GM10847 (cell line): ENCODE results near the gene C22orf15.

Experiments
- POLR2A ChIP-seq: IDR thresholded peaks from 2 replicates; pipeline ENCODE4 v1.6.1; 2011; ENCODE audit not compliant: insufficient read length; ENCODE audit errors: extremely low read depth

The C22orf15 gene

DNA sequence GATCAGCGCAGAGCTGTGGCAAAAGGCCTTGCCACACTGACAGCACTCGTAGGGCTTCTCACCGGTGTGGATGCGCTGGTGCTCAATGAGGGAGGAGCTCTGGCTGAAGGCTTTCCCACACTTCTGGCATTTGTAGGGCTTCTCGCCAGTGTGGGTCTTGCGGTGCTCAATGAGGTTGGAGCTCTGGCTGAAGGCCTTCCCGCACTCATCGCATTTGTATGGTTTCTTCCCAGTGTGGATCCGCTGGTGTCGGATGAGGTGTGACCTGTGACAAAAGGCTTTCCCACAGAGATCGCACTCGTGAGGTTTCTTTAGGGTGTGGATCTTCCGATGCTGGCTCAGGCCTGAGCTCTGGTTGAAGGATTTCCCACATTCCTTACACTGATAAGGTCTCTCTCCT, 18.8 kb upstream of the C22orf15 start:
- TF ChIP-seq POLR2A, result no peak

DNA sequence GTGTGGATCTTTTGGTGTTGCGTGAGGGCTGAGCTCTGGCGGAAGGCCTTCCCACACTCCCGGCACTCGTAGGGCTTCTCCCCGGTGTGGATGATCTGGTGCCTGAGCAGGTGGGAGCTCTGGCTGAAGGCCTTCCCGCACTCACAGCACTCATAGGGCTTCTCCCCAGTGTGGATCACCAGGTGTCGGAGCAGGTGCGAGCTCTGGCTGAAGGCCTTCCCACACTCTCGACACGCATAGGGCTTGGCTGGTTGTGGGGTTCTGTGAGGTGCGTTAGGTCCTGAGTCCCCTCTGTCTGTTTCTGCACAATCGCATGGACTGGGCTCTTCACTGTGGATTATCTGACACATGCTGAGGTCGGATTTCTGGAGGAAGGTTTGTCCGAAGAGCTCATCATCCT, 18.3 kb upstream of the C22orf15 start:
- TF ChIP-seq POLR2A, result no peak

DNA sequence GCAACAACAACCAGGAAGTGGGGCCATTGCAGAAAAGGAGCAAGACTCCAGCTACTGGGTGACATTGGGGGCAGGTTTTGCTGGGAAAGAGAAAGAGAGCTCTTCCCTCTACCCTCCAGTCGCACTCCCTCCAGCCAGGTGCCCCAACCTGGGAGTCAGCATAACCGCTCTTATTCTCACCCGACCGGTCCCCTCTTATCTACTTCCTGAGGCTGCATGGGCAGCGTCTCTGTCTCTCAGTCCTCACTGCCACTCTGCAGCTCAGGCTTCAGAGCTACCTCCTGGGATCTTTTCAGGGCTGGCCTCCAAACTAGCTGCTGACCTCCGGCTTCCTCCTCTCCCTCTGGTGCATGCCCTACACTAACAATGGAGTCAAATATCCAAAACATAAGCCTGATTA, 17.0 kb upstream of the C22orf15 start:
- TF ChIP-seq POLR2A, result no peak

DNA sequence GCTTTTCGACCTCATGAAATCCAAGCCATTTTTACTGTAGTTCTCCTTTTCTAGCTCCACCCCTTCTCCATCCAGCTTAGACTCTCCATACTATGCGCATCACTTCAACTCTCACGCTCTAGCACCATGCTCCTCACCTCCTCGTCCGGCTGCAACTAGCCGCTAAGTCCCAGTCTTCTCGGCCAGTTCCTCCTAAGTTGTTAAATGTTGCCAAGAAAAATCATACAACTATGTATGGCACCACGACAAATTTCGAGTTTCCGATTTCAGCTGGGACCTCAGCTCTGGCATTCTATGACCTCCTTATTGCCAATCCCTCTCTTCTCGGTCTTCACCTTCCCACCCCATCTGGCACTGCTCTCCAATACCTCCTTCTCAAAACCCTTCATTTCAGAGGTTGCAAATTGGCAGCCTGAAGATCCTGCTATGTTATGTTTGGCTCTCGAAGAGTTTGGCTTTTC, 12.9 kb upstream of the C22orf15 start:
- no peak for TF ChIP-seq POLR2A

DNA sequence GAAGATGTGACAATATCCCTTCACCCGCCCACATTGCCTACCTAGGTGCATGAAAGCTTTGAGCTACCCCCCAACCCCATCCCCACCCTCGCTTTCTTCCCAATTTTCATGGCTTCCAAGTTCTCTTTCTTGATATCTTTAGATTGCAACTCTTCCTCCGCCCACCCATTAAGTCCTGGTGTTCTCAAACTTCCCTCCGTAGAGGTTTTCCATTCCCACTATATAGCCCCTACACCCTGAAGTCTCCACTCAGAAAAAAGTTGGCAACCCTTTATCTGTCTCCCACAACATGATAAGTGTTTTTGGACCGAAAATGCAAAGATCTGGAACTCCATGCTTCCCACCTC, 12.4 kb upstream of the C22orf15 start:
- no peak for TF ChIP-seq POLR2A

DNA sequence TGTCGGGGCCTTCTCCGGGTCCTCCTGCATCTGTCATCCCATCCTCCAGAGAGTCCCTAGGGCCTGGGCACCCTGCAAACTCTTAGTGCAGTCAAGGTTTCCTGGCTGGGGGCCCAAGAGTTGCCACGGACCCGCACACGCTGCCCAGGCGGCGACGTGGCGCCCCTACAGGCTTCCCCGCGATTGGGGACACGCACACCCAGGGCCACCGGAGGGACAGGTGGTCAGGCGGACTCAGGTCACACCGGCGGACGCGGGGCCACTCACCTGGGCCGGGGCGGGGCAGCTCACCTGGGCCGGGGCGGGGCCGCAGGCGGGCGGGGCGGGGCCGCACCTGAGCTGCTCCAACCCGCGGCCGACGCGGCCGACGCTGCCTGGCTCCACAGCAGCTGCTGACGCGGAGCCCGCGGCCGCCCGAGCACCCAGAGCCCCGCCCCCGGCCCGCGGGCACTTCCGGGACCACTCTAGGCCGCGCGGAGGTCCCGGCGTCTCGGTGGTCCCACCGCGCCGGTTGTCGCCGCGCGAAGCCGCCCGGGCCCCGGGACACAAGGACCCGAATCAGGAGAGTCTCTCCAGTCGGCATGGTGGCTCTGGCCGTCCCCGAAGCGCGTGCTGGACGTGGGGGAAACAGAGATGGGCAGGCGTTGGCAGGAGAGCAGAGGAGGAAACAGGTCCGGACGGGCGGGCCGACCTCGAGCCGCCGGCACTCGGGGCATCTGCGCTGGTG, 11.9 kb upstream of the C22orf15 start, which contains the start of gene ZNF70:
ZNF70 (minus strand) TSS at position 399 of the 727 bp plus-strand sequence. CDS start 5,972 bp downstream, outside the sequence.
- peak; percentile 55 for TF ChIP-seq POLR2A

DNA sequence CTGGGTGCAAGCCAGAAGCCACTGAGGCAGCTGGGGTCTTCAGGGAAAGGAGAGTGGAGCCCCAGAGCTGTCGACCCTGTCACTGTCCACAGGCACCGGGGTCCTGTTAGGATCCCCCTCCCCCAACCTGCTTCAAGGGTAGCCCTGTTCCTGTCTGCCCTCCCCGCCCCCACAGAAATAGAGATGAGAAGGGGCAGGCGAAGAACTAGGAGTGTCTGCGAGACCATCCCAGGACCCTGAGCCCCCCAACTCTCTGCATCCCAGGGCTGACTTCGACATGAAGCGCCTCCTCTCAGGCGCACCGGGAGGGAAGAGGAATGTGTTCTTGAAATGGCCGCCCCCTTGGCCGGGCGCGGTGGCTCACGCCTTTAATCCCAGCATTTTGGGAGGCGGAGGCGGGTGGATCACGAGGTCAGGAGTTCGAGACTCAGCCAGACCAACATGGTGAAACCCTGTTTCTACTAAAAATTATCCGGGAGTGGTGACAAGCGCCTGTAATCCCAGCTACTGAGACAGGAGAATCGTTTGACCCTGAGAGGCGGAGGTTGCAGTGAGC, 11.3 kb upstream of the C22orf15 start:
- TF ChIP-seq POLR2A, result no peak

DNA sequence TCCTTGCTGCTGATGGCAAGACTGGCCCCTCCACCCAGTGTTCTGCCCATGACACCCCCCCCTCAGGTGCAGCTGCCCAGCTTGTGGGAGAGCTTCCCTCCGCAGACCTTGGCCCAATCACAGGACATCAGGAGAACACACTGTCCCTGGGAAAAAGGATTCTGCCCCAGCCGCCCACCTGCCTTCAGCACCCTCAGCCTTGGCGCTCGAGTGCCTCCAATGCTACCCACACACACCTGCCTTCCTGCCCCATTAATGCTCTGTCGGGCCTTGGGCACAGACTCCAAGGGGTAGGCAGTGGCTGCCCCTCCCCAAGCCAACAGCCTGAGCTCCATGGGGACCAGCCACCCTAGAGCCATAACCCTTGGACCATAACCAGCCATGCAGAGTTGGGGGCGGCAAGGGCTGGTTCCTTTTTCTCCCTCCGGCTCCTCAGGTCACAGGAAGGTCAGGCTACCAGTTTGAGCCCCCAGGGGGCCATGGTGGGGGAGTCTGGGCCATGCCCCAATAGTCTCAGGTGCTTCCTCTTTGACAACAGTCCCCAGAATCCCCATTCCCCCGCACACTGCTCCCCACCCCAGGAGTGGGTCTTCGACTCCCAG, 10.6 kb upstream of the C22orf15 start:
- no peak for TF ChIP-seq POLR2A

DNA sequence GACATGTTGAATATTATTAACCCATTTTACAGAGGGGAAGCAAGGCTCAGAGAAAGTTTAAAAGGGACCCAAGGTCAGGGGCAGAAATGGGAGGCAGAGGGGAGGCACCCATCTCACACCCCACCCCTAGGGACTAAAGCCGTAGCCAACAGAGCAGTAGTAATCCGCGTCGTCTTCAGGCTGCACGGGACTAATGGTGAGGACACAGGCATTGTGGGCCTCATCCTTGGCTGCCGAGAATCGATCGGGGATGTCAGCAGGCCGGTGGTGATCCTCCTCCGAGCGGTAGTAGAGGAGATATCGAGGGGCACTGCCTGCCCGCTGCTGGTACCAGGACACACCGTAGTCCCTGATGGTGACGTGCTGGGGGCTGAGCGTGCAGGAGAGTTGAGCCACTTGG, 10.0 kb upstream of the C22orf15 start:
- no peak for TF ChIP-seq POLR2A

DNA sequence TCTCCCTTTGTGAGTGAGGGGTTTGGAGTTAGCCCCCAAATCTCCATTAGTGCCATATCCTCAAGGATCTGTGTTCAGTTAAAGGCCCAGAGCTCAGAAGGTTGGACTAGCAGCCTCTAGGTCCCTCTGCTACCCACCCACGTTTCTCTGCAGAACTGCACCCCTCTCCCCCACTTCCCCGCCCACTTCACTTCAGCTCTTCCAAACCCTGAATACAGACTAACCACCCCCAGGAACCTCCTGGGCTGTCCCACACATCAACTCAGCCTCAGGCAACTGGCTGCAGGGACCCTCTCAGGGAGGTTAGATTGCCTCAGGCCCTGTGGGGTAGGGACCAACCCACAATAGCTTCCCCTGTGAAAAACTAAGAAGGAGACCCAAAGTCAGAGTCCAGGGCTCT, 9.4 kb upstream of the C22orf15 start:
- no peak for TF ChIP-seq POLR2A

DNA sequence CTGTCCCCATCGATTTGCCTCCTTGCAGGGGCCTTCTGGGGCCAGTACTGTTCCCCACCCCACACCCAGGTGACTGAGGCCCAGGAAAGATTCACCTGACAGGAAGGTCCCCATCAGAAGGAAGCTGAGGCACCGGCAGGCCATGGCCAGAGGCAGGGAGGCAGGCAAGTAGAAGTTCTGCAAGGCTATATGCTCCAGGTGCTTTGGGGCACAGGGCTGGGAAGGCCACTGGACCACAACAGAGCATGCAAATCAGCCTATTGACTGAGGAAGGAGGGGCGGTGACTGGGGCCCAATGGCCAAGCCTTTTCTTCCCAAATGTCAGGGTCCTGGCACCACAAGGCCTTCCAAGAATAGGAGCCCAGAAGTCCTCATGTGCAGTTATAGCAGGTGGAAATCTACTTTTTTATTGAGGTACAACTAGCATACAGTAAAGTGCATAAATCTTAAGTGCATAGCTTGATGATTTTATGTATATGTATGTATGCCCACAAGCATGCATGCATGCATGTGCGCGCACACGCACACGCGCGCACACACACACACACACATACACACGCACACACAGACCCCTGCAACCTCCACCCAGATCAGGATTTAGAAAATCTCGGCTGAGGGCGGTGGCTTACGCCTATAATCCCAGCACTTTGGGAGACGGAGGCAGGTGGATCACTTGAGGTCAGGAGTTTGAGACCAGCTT, 8.4 kb upstream of the C22orf15 start, which contains the start of gene VPREB3:
VPREB3 (minus strand) TSS at position 206 of the 700 bp plus-strand sequence; CDS start at position 144, 62 bp downstream.
- no peak for TF ChIP-seq POLR2A

DNA sequence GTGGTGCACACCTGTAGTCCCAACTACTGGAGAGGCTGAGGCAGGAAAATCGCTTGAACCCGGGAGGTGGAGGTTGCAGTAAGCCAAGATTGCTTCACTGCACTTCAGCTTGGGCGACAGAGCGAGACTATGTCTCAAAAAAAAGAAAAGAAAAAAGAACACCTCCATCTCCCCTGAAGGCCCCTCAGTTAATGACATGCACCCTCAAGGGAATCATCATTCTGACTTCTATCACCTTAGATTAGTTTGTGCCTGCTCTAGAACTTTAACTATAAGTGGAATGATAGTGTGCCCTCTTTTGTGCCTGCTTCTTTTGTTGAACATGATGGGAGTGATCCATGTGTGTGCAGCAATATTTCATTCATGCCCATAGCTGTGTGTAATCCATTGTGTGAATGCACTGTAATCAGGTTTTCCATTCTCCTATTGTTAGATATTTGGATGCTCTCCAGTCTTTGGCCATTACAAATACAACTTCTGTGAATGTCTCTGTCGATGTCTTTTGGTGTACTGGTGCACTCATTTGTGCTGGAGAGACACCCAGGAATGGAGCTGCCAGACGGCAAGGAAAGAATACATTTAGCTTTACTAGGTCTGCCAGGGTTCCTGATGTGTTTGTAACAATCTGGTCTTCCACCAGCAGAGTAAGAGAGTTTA, 7.7 kb upstream of the C22orf15 start:
- no peak for TF ChIP-seq POLR2A

DNA sequence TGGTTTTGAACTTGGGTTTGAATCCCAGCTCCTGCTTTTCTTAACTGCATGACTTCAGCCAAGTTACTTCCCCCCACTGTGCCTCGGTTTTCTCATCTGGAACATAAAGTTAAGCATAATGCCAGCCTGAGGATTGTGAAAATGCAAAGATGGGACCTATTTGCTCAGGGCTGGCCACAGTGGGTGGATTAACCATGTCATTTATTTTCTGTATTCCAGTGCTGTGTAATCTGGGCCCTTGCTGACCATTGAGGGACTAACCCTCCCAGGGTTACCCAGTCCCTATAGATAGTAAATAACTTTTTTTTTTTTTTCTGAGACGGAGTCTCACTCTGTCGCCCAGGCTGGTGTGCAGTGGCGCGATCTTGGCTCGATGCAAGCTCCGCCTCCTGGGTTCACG, 7.1 kb upstream of the C22orf15 start:
- TF ChIP-seq POLR2A, result no peak

DNA sequence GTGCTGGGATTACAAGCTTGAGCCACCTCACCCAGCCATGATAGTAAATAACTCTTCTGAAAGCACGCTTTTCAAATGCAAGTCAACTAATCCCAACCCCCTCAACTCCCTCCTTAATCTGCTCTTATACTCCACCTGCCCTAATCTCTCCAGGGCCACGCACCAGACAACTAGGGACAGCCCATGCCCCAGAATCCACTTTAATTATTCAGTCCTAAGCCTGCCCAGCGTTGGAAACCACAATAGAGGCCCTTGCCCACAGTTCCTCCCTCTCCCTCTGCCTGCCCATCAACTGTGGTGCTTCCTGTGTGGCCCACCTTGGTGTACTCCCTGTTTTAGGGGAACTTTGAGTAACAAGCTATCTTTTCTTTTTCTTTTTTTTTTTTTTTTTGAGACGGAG, 5.9 kb upstream of the C22orf15 start:
- no peak for TF ChIP-seq POLR2A

DNA sequence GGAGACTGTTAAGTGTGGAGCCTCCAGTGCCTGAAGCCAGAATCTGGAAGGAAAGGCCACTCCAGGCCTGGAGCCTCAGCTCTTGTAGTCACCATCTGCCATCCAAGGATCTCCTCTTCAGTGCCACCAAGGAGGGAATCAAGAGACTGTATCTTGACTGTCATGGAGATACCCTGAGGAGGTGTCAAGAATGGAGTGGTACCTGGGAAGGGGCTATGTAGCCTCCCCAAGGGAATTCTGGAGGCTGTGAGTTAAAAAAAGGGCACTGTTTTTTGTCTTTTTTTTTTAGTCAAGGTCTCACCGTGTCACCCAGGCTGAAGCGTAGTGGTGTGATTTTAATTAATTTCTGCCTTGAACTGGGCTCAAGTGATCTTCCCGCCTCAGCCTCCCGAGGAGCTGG, 3.2 kb upstream of the C22orf15 start:
- no peak for TF ChIP-seq POLR2A

DNA sequence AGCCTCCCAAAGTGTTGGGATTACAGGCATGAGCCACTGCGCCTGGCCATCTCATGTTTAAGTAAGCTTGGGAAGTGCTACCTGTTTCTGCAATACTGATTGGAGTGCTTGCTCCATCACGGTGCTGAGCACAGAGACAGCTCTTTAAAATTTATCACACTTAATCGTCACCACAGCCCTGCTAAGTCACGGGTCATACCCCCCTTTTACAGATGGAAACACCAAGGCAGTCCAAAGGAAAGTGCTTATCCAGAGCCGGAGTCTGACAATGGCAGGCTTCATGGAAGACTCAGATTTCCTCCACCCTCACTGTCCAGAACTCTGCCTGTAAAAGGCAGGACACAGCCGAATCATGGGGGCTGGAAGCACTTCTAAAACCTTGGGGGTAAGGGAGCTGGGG, 2.7 kb upstream of the C22orf15 start:
- no peak for TF ChIP-seq POLR2A

DNA sequence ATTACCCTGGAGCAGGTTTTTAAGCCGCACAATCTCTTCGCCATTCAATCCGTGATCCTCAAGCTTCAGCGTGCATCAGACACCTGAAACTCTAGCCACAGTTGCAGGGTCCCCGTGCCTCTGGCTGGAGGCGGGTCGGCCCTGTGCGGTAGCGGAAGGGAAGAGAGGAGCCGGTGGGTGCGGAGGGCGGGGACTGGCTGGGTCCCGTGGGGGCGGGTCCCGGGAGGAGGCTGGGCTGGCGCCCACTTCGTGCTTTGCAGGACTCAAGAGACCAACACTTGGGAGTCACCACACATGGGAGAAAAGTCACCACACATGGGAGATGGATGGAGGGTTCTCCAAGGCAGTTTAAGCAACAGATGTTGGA, 772 bp downstream of the C22orf15 start:
- TF ChIP-seq POLR2A, result peak; percentile 15
